ENCODE data around the gene BDKRB1. TPM values are rescaled to one million over a fixed set of nuclear protein-coding genes. Genes with fewer than 3 reads are reported as not detected.

BDKRB1 gene
- total and polyA plus RNA-seq, 2 donors (not counting 3 experiments of a cell fraction or from before 2014, with no cell fraction given) = not detected

- FAIRE-seq (no peak), DNase-seq (ENCODE audit: low read depth, low spot score) (no peak)
- no TSS peak for BruUV-seq (replicated peaks)
- H3K27ac ChIP-seq (ENCODE audit: insufficient read depth, low read depth, low read length) = no peak overlapping the region
- H3K4me1 ChIP-seq (ENCODE audit: control insufficient read depth, extremely low read depth, insufficient read depth, low read length) = no peaks in the 10 kb centered on the region
- H3K9me1 ChIP-seq (replicated peaks; ENCODE audit: control insufficient read depth, extremely low read depth, insufficient read depth, low read length) = no peaks in the 10 kb centered on the region
- H4K20me1 ChIP-seq (replicated peaks; ENCODE audit: control insufficient read depth, extremely low read depth, insufficient read depth, low read length) = no peaks in the 10 kb centered on the region
- ChIA-PET POLR2A (no interaction called here), CTCF (no interaction called here)
- no peak overlapping the region for H2AFZ ChIP-seq (ENCODE audit: low read depth, low read length)
- intact Hi-C loops (cut with micrococcal nuclease) = no loop called here
- H3K27me3 ChIP-seq (ENCODE audit: control insufficient read depth in 2 of 2, insufficient read depth in 2 of 2, low read length in 2 of 2) = no peaks in the 10 kb centered on the region
- dilution Hi-C loops (cut with MboI; ENCODE audit: extremely low pct_ligation_motif_present, low sequenced_read_pairs) = no loop called here
- H3K4me2 ChIP-seq (ENCODE audit: insufficient read depth, low read length) = no peak overlapping the region
- H3K36me3 ChIP-seq (ENCODE audit: control insufficient read depth in 2 of 2, extremely low read depth in 1 of 2, insufficient read depth in 2 of 2, low read length in 2 of 2) = no peaks in the 10 kb centered on the region
- no peak overlapping the region for H3K9ac ChIP-seq (replicated peaks; ENCODE audit: extremely low read depth, insufficient read depth, low read length)
- TF ChIP-seq POLR2AphosphoS5 (IDR thresholded peaks at IDR 0.05; ENCODE audit: insufficient read depth, low read depth, low read length) = no peak
- TF ChIP-seq CTCF (IDR thresholded peaks at IDR 0.05; ENCODE audit: extremely low read depth in 1 of 2, insufficient read depth in 1 of 2, low read depth in 1 of 2, low read length in 2 of 2) = no peak
- TF ChIP-seq FOS (IDR thresholded peaks at IDR 0.05; ENCODE audit: borderline replicate concordance, insufficient read depth, low read length) = no peak
- TF ChIP-seq EZH2 (IDR thresholded peaks at IDR 0.05; ENCODE audit: borderline replicate concordance, low read depth, low read length, severe bottlenecking) = no peak
- TF ChIP-seq JUN (IDR thresholded peaks at IDR 0.05; ENCODE audit: borderline replicate concordance, insufficient read depth, insufficient read length, low read depth) = no peak
- no peak for TF ChIP-seq POLR2A (IDR thresholded peaks at IDR 0.05; ENCODE audit: low read depth, low read length)
- no peak for TF ChIP-seq MAX (IDR thresholded peaks at IDR 0.05; ENCODE audit: insufficient read depth, insufficient read length)
- no peak for TF ChIP-seq MYC (IDR thresholded peaks at IDR 0.05; ENCODE audit: low read depth, low read length)
- no peak for TF ChIP-seq GATA2 (IDR thresholded peaks at IDR 0.05; ENCODE audit: insufficient read depth, insufficient read length, low read depth, low read length)
- H3K9me3 ChIP-seq (replicated peaks; ENCODE audit: control insufficient read depth, insufficient read depth, low read length) = no peaks in the 10 kb centered on the region
- no peak overlapping the region for H3K4me3 ChIP-seq (replicated peaks in 1 of 3; ENCODE audit: insufficient read depth in 1 of 3, low read depth in 1 of 3, low read length in 3 of 3)
- no peaks in the 10 kb centered on the region for H3K79me2 ChIP-seq (ENCODE audit: control insufficient read depth, insufficient read depth, low read length)
Measured at GRCh38 chr14:96249029-96249428, 7.0 kb upstream of the BDKRB1 start.
